GM12878 (cell line): ENCODE measurements around the gene BMP2K. TPM values are rescaled to one million over a fixed set of nuclear protein-coding genes. Genes with fewer than 3 reads are reported as not detected.

Experiments used
- CREB1 ChIP-seq: IDR thresholded peaks from 2 replicates; pipeline ENCODE4 v1.6.1; 2012; ENCODE audit warnings: low read depth, mild to moderate bottlenecking, inconsistent platforms
- DPF2 ChIP-seq: fragments of 450-650 bp; IDR thresholded peaks from 2 replicates; pipeline ENCODE4 v1.6.1; 2017; ENCODE audit warnings: mild to moderate bottlenecking
- EP300 ChIP-seq, 2 experiments: fragments of 150-350 bp in 1 of 2; IDR thresholded peaks; 2 replicates each; pipeline ENCODE4 v1.6.1; 2011 to 2012; ENCODE audit warnings: low read depth in 2 of 2, low read length in 2 of 2, borderline replicate concordance in 1 of 2, improper control_type of control experiment in 1 of 2, inconsistent platforms in 1 of 2; ENCODE audit not compliant: control insufficient read depth in 1 of 2
- GABPA ChIP-seq: IDR thresholded peaks from 2 replicates; pipeline ENCODE4 v1.6.1; 2014; ENCODE audit warnings: antibody characterized with exemption, low read depth, mild to moderate bottlenecking, inconsistent platforms
- HDAC2 ChIP-seq: fragments of 200-600 bp; sonication (generic); IDR thresholded peaks from 2 replicates; pipeline ENCODE4 v1.6.1; 2017
- HDGF ChIP-seq: fragments of 450-650 bp; IDR thresholded peaks from 2 replicates; pipeline ENCODE4 v1.6.1; 2016; ENCODE audit warnings: antibody characterized with exemption
- KLF5 ChIP-seq: fragments of 450-650 bp; IDR thresholded peaks from 2 replicates; pipeline ENCODE4 v1.6.1; 2014; ENCODE audit warnings: mild to moderate bottlenecking; ENCODE audit not compliant: partially characterized antibody
- MTA2 ChIP-seq: fragments of 450-650 bp; IDR thresholded peaks from 2 replicates; pipeline ENCODE4 v1.6.1; 2016; ENCODE audit warnings: low read depth, mild to moderate bottlenecking, moderate library complexity
- NFIC ChIP-seq: IDR thresholded peaks from 2 replicates; pipeline ENCODE4 v1.6.1; 2012; ENCODE audit warnings: low read depth, mild to moderate bottlenecking, inconsistent platforms, low read length, moderate library complexity
- NFXL1 ChIP-seq: fragments of 450-650 bp; IDR thresholded peaks from 2 replicates; pipeline ENCODE4 v1.6.1; 2017; ENCODE audit warnings: antibody characterized with exemption, mild to moderate bottlenecking, borderline replicate concordance
- NFYB ChIP-seq: IDR thresholded peaks from 2 replicates; pipeline ENCODE4 v1.6.1; 2011; ENCODE audit warnings: low read depth, mild to moderate bottlenecking, low read length, improper control_type of control experiment, moderate library complexity; ENCODE audit not compliant: insufficient read depth
- PML ChIP-seq: IDR thresholded peaks from 2 replicates; pipeline ENCODE4 v1.6.1; 2012; ENCODE audit warnings: low read length, inconsistent platforms
- POU2F2 ChIP-seq: IDR thresholded peaks from 3 replicates; pipeline ENCODE4 v1.6.1; 2011; ENCODE audit warnings: low read depth, mild to moderate bottlenecking, low read length, borderline replicate concordance
- SPI1 ChIP-seq: IDR thresholded peaks from 2 replicates; pipeline ENCODE4 v1.6.1; 2011; ENCODE audit warnings: low read depth, mild to moderate bottlenecking, low read length, moderate library complexity, borderline replicate concordance; ENCODE audit not compliant: insufficient read depth
- TCF12 ChIP-seq: IDR thresholded peaks from 2 replicates; pipeline ENCODE4 v1.6.1; 2011; ENCODE audit warnings: low read depth, mild to moderate bottlenecking, low read length
- TCF3 ChIP-seq: IDR thresholded peaks from 2 replicates; pipeline ENCODE4 v1.6.1; 2012; ENCODE audit warnings: low read depth, mild to moderate bottlenecking, low read length, borderline replicate concordance; ENCODE audit not compliant: insufficient read depth
- YBX1 ChIP-seq: fragments of 450-650 bp; IDR thresholded peaks from 2 replicates; pipeline ENCODE4 v1.6.1; 2016; ENCODE audit warnings: antibody characterized with exemption
- ZBED1 ChIP-seq: IDR thresholded peaks from 2 replicates; pipeline ENCODE4 v1.6.1; 2016; ENCODE audit warnings: borderline replicate concordance
- ZNF384 ChIP-seq: IDR thresholded peaks from 2 replicates; pipeline ENCODE4 v1.6.1; 2012; ENCODE audit warnings: low read depth, mild to moderate bottlenecking, low read length, improper control_type of control experiment, borderline replicate concordance
- polyA plus RNA-seq, 11 experiments: library from polyadenylated mRNA; depleted of rRNA in 4 of 11; unstranded in 6 of 11; stranded (reverse) in 5 of 11; fragments of >200 nt; fragmentation: Nextera tagmentation in 4 of 11; fragmentation: Illumina TruSeq in 1 of 11; extraction: Ambion mirVana in 4 of 11; extraction: Trizol in 1 of 11; gene quantifications; 1 replicate in 1 of 11; 2 replicates in 10 of 11; pipeline versions ENCODE4 v1.2.1 to v1.2.3, GENCODE V29; 2011 to 2016; ENCODE audit warnings: inconsistent platforms in 2 of 11, missing spikeins in 2 of 11, low read depth in 1 of 11
- total RNA-seq, 4 experiments: library from RNA; depleted of rRNA in 3 of 4; stranded (reverse); fragments of >200 nt in 3 of 4; fragmentation: Illumina TruSeq in 1 of 4; extraction: Trizol in 1 of 4; gene quantifications; 2 replicates each; pipeline versions ENCODE4 v1.2.1 to v1.2.3, GENCODE V29; 2013 to 2021
- TF ChIP-seq, protein P1 (sequence below): fragments of 450-650 bp; IDR thresholded peaks from 2 replicates; pipeline ENCODE4 v1.6.1; 2017; ENCODE audit warnings: low read depth, mild to moderate bottlenecking, moderate library complexity
- TF ChIP-seq, protein P2 (sequence below): IDR thresholded peaks from 2 replicates; pipeline ENCODE4 v1.6.1; 2011; ENCODE audit warnings: borderline replicate concordance, low read depth, mild to moderate bottlenecking, moderate library complexity, low read length; ENCODE audit not compliant: insufficient read depth, poor library complexity, severe bottlenecking
- TF ChIP-seq, protein P3 (sequence below): fragments of 450-650 bp; IDR thresholded peaks from 2 replicates; pipeline ENCODE4 v1.6.1; 2016; ENCODE audit warnings: mild to moderate bottlenecking, moderate library complexity, borderline replicate concordance
- TF ChIP-seq, protein P4 (sequence below): IDR thresholded peaks from 2 replicates; pipeline ENCODE4 v1.6.1; 2012; ENCODE audit warnings: low read length, inconsistent platforms

BMP2K gene
- total and polyA plus RNA-seq, 10 of the 15 experiments (the other 5 are each of a cell fraction or from before 2014, with no cell fraction given) = 3.3 to 84.6 (median 24.8) TPM

DNA sequence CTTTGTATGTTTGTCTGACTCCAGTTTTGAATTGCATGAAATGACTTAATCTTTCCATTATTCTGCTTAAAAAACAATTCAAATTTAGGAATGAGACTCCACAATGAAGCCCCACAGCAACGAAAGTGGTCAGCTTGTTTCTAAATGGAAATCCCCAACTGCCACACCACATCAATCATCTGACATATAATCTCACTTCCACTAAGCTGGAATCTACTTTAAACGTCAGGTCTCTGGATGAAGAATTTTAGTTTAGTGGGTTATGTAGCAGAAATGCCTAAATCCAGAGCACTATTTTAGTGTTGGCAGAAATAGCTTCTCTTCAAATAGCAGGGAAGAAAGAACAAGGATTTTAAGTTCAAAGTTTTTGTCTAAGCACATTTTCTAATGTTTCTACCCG lies 1.7 kb upstream of the BMP2K start (continued):
- TF ChIP-seq NFYB (no peak), ZBED1 (0 out of 2 replicates have a peak, but pooled peaks have one; percentile 33), ZNF384 (no peak), GABPA (no peak), CREB1 (no peak), EP300 (IDR thresholded peaks at IDR 0.05; ENCODE audit: borderline replicate concordance in 1 of 2, control insufficient read depth in 1 of 2, low read depth in 2 of 2, low read length in 2 of 2) (peak; percentile 71 to 72; a peak in 2 of 4 replicates), SPI1 (peak; percentile 62; the same call in 1 of the 2 replicates), NFIC (peak; percentile 86), YBX1 (no peak), PML (no peak), KLF5 (no peak), DPF2 (peak; percentile 80), HDGF (no peak), NFXL1 (no peak), MTA2 (peak; percentile 41), HDAC2 (no peak), TCF12 (no peak), TCF3 (peak; percentile 36; the same call in 1 of the 2 replicates), POU2F2 (no peak)
- TF ChIP-seq, protein P1, sequence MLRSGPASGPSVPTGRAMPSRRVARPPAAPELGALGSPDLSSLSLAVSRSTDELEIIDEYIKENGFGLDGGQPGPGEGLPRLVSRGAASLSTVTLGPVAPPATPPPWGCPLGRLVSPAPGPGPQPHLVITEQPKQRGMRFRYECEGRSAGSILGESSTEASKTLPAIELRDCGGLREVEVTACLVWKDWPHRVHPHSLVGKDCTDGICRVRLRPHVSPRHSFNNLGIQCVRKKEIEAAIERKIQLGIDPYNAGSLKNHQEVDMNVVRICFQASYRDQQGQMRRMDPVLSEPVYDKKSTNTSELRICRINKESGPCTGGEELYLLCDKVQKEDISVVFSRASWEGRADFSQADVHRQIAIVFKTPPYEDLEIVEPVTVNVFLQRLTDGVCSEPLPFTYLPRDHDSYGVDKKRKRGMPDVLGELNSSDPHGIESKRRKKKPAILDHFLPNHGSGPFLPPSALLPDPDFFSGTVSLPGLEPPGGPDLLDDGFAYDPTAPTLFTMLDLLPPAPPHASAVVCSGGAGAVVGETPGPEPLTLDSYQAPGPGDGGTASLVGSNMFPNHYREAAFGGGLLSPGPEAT = peak; percentile 92
- TF ChIP-seq, protein P2, sequence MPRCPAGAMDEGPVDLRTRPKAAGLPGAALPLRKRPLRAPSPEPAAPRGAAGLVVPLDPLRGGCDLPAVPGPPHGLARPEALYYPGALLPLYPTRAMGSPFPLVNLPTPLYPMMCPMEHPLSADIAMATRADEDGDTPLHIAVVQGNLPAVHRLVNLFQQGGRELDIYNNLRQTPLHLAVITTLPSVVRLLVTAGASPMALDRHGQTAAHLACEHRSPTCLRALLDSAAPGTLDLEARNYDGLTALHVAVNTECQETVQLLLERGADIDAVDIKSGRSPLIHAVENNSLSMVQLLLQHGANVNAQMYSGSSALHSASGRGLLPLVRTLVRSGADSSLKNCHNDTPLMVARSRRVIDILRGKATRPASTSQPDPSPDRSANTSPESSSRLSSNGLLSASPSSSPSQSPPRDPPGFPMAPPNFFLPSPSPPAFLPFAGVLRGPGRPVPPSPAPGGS = peak; percentile 20
- TF ChIP-seq, protein P3, sequence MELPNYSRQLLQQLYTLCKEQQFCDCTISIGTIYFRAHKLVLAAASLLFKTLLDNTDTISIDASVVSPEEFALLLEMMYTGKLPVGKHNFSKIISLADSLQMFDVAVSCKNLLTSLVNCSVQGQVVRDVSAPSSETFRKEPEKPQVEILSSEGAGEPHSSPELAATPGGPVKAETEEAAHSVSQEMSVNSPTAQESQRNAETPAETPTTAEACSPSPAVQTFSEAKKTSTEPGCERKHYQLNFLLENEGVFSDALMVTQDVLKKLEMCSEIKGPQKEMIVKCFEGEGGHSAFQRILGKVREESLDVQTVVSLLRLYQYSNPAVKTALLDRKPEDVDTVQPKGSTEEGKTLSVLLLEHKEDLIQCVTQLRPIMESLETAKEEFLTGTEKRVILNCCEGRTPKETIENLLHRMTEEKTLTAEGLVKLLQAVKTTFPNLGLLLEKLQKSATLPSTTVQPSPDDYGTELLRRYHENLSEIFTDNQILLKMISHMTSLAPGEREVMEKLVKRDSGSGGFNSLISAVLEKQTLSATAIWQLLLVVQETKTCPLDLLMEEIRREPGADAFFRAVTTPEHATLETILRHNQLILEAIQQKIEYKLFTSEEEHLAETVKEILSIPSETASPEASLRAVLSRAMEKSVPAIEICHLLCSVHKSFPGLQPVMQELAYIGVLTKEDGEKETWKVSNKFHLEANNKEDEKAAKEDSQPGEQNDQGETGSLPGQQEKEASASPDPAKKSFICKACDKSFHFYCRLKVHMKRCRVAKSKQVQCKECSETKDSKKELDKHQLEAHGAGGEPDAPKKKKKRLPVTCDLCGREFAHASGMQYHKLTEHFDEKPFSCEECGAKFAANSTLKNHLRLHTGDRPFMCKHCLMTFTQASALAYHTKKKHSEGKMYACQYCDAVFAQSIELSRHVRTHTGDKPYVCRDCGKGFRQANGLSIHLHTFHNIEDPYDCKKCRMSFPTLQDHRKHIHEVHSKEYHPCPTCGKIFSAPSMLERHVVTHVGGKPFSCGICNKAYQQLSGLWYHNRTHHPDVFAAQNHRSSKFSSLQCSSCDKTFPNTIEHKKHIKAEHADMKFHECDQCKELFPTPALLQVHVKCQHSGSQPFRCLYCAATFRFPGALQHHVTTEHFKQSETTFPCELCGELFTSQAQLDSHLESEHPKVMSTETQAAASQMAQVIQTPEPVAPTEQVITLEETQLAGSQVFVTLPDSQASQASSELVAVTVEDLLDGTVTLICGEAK = no peak
- TF ChIP-seq, protein P4, sequence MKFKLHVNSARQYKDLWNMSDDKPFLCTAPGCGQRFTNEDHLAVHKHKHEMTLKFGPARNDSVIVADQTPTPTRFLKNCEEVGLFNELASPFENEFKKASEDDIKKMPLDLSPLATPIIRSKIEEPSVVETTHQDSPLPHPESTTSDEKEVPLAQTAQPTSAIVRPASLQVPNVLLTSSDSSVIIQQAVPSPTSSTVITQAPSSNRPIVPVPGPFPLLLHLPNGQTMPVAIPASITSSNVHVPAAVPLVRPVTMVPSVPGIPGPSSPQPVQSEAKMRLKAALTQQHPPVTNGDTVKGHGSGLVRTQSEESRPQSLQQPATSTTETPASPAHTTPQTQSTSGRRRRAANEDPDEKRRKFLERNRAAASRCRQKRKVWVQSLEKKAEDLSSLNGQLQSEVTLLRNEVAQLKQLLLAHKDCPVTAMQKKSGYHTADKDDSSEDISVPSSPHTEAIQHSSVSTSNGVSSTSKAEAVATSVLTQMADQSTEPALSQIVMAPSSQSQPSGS = peak; percentile 45; the same call in 1 of the 2 replicates
